ENCODE measurements around the gene CRISP1. TPM values are rescaled to one million over a fixed set of nuclear protein-coding genes. Genes with fewer than 3 reads are reported as not detected.

CRISP1 gene
- total and polyA plus RNA-seq, 4 donors = not detected

DNA sequence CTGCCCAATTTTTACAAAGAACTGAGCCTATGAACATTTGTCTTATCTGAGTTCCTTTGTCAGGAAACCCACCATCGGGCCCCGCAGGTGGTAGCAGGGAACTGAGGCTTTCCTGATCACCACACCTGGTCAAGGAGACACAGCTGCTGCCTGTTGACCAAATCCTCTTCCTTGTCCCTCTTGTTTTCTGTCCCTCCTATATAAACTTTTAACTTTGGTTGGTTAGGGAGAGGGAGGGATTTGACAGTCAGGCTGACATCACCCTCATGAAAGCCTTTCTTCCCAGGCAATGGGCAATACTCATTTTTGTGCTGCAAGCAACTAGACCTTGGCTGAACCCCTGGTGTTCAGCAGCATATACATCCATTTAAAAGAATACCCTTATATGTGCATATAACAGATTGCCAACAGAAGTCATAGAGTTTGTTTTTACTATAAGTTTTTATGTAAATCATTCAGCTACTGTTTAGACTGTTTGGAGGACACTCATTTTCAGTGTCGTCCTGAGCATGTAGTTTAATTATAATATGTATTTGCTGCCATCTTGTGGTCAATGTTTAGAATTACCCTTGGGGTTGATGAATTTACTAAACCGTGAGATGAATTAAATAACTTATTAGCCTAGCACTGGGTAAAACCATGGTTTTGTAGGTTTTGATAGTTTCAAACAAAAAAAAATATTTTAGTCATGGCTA lies 17.0 kb downstream of the CRISP1 start:
- Histone ChIP-seq H3K27ac (ENCODE audit: low read depth, low read length) (no peak overlapping the region), H3K27me3 (ENCODE audit: control insufficient read depth, insufficient read depth, low read length) (no peaks in the 10 kb centered on the region), H3K36me3 (ENCODE audit: control insufficient read depth, insufficient read depth, low read length) (no peaks in the 10 kb centered on the region), H3K9me3 (ENCODE audit: control insufficient read depth, insufficient read depth, low read length) (no peaks in the 10 kb centered on the region), H3K4me1 (ENCODE audit: control insufficient read depth, insufficient read depth, low read length) (no peaks in the 10 kb centered on the region), H3K4me3 (ENCODE audit: low read depth, low read length) (no peak overlapping the region)
- peak; percentile 22 to 92 (median 40) for DNase-seq (ENCODE audit: low read depth in 4 of 6, low spot score in 6 of 6)
- 84% methylated on average over 2 of the region's 4 CpGs for WGBS (ENCODE audit: insufficient coverage)

- 33% methylated on average over 1 of the region's 2 CpGs for WGBS (ENCODE audit: insufficient coverage)
- Histone ChIP-seq H3K4me3 (ENCODE audit: low read depth, low read length) (no peak overlapping the region), H3K4me1 (ENCODE audit: control insufficient read depth, insufficient read depth, low read length) (no peaks in the 10 kb centered on the region), H3K9me3 (ENCODE audit: control insufficient read depth, insufficient read depth, low read length) (no peaks in the 10 kb centered on the region), H3K36me3 (ENCODE audit: control insufficient read depth, insufficient read depth, low read length) (no peaks in the 10 kb centered on the region), H3K27me3 (ENCODE audit: control insufficient read depth, insufficient read depth, low read length) (no peaks in the 10 kb centered on the region), H3K27ac (ENCODE audit: low read depth, low read length) (no peak overlapping the region)
- peak in 1 of 6 donors; percentile 20 for DNase-seq (ENCODE audit: low read depth in 4 of 6, low spot score in 6 of 6)
Observed at GRCh38 chr6:49847673-49848072, 18.7 kb downstream of the CRISP1 start.

DNA sequence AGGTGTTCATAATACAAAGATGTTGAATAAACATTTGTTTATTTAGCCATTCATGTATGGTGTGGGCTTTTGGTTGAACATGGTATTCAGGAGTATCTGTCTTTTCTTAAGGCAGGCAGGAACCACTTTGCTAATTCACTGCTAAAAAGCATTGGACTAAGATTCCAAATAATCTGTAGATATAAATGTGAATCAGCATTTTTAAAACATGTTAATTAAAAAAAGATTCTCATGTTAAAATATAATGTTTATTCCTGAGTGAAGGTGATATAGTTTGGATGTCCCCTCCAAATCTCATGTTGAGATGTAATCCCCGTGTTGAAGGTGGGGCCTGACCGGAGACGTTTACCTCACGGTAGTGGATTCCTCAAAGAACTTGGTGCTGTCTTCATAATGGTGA lies 19.3 kb downstream of the CRISP1 start:
- H3K9me3 ChIP-seq (ENCODE audit: control insufficient read depth, insufficient read depth, low read length) = no peaks in the 10 kb centered on the region
- no CpG with 5 or more reads among the region's 4 CpGs for WGBS (ENCODE audit: insufficient coverage)

GRCh38 chr6:49841424-49841823 lies 24.9 kb downstream of the CRISP1 start:
- H3K27me3 ChIP-seq (ENCODE audit: control insufficient read depth, insufficient read depth, low read length) = no peaks in the 10 kb centered on the region
- DNase-seq (ENCODE audit: low read depth in 4 of 6, low spot score in 6 of 6) = no peak
- H3K27ac ChIP-seq (ENCODE audit: low read depth, low read length) = no peak overlapping the region
- H3K36me3 ChIP-seq (ENCODE audit: control insufficient read depth, insufficient read depth, low read length) = no peaks in the 10 kb centered on the region
- H3K9me3 ChIP-seq (ENCODE audit: control insufficient read depth, insufficient read depth, low read length) = no peaks in the 10 kb centered on the region
- 100% methylated on average over 2 of the region's 4 CpGs for WGBS (ENCODE audit: insufficient coverage)
- H3K4me3 ChIP-seq (ENCODE audit: low read depth, low read length) = no peak overlapping the region
- no peaks in the 10 kb centered on the region for H3K4me1 ChIP-seq (ENCODE audit: control insufficient read depth, insufficient read depth, low read length)

More for the DNA sequence above, 19.3 kb downstream of the CRISP1 start:
- Histone ChIP-seq H3K27ac (ENCODE audit: low read depth, low read length) (no peak overlapping the region), H3K4me1 (ENCODE audit: control insufficient read depth, insufficient read depth, low read length) (no peaks in the 10 kb centered on the region), H3K4me3 (ENCODE audit: low read depth, low read length) (no peak overlapping the region), H3K27me3 (ENCODE audit: control insufficient read depth, insufficient read depth, low read length) (no peaks in the 10 kb centered on the region), H3K36me3 (ENCODE audit: control insufficient read depth, insufficient read depth, low read length) (no peaks in the 10 kb centered on the region)
- DNase-seq (ENCODE audit: low read depth in 4 of 6, low spot score in 6 of 6) = no peak

- no peak for DNase-seq (ENCODE audit: low read depth in 4 of 6, low spot score in 6 of 6)
- Histone ChIP-seq H3K27me3 (ENCODE audit: control insufficient read depth, insufficient read depth, low read length) (no peaks in the 10 kb centered on the region), H3K27ac (ENCODE audit: low read depth, low read length) (no peak overlapping the region), H3K4me3 (ENCODE audit: low read depth, low read length) (no peak overlapping the region), H3K9me3 (ENCODE audit: control insufficient read depth, insufficient read depth, low read length) (no peaks in the 10 kb centered on the region), H3K4me1 (ENCODE audit: control insufficient read depth, insufficient read depth, low read length) (no peaks in the 10 kb centered on the region), H3K36me3 (ENCODE audit: control insufficient read depth, insufficient read depth, low read length) (no peaks in the 10 kb centered on the region)
- 83% methylated on average over 1 of the region's 2 CpGs for WGBS (ENCODE audit: insufficient coverage)
Observed at GRCh38 chr6:49839957-49840356, 26.4 kb downstream of the CRISP1 start.

DNA sequence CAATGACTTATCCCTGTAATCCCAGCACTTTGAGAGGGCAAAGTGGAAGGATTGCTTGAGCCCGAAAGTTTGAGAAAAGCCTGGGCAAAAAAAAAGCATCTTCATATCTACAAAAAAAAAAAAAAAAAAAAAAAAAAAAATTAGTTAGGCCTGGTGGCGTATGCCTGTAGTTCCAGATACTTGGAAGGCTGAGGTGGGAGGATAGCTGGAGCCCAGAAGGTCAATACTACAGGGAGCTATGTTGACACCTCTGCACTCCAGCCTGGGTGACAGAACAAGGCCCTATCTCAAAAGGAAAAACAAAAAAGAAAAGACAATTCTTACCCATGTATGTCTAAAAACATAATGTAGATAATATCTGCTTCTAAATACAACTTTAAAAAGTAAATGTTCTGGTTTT lies 27.2 kb downstream of the CRISP1 start:
- no peaks in the 10 kb centered on the region for H3K27me3 ChIP-seq (ENCODE audit: control insufficient read depth, insufficient read depth, low read length)
- no peak for DNase-seq (ENCODE audit: low read depth in 4 of 6, low spot score in 6 of 6)
- no peaks in the 10 kb centered on the region for H3K4me1 ChIP-seq (ENCODE audit: control insufficient read depth, insufficient read depth, low read length)
- no peaks in the 10 kb centered on the region for H3K36me3 ChIP-seq (ENCODE audit: control insufficient read depth, insufficient read depth, low read length)
- WGBS (ENCODE audit: insufficient coverage) = no CpG with 5 or more reads among the region's 2 CpGs
- H3K27ac ChIP-seq (ENCODE audit: low read depth, low read length) = no peak overlapping the region
- no peaks in the 10 kb centered on the region for H3K9me3 ChIP-seq (ENCODE audit: control insufficient read depth, insufficient read depth, low read length)
- no peak overlapping the region for H3K4me3 ChIP-seq (ENCODE audit: low read depth, low read length)

DNA sequence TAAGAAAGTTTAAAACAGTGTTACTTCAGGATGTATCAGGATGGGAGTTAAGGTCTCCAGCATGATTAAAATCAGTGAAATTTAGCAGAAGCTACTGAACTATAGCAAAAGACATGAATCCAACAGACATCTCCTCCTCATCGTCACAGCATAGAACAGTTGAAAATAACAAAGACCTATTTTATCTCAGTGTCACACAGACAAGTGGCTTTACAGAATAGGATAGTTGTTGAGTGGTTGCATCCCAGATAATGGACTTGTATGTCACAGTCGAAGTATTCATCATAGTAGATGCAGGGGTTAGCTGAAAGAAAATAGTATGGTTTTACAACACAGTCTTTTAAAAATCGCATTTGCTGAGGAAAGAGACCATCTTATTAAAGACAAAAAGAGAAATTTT lies 31.2 kb downstream of the CRISP1 start:
- H3K27me3 ChIP-seq (ENCODE audit: control insufficient read depth, insufficient read depth, low read length) = no peaks in the 10 kb centered on the region
- no CpG with 5 or more reads among the region's 3 CpGs for WGBS (ENCODE audit: insufficient coverage)
- no peaks in the 10 kb centered on the region for H3K9me3 ChIP-seq (ENCODE audit: control insufficient read depth, insufficient read depth, low read length)
- no peak overlapping the region for H3K27ac ChIP-seq (ENCODE audit: low read depth, low read length)
- no peaks in the 10 kb centered on the region for H3K36me3 ChIP-seq (ENCODE audit: control insufficient read depth, insufficient read depth, low read length)
- H3K4me3 ChIP-seq (ENCODE audit: low read depth, low read length) = no peak overlapping the region
- DNase-seq (ENCODE audit: low read depth in 4 of 6, low spot score in 6 of 6) = no peak
- no peaks in the 10 kb centered on the region for H3K4me1 ChIP-seq (ENCODE audit: control insufficient read depth, insufficient read depth, low read length)

GRCh38 chr6:49833386-49833785 lies 32.9 kb downstream of the CRISP1 start:
- H3K27ac ChIP-seq (ENCODE audit: low read depth, low read length) = no peak overlapping the region

GRCh38 chr6:49826743-49827406 lies 39.5 kb downstream of the CRISP1 start:
- H3K36me3 ChIP-seq (ENCODE audit: control insufficient read depth, insufficient read depth, low read length) = no peaks in the 10 kb centered on the region
- DNase-seq (ENCODE audit: low read depth in 4 of 6, low spot score in 6 of 6) = no peak
- H3K27ac ChIP-seq (ENCODE audit: low read depth, low read length) = no peak overlapping the region
- H3K4me3 ChIP-seq (ENCODE audit: low read depth, low read length) = no peak overlapping the region
- no peaks in the 10 kb centered on the region for H3K27me3 ChIP-seq (ENCODE audit: control insufficient read depth, insufficient read depth, low read length)
- no peaks in the 10 kb centered on the region for H3K4me1 ChIP-seq (ENCODE audit: control insufficient read depth, insufficient read depth, low read length)
- no peaks in the 10 kb centered on the region for H3K9me3 ChIP-seq (ENCODE audit: control insufficient read depth, insufficient read depth, low read length)
- WGBS (ENCODE audit: insufficient coverage) = no CpG with 5 or more reads among the region's 5 CpGs

More at GRCh38 chr6:49833386-49833785, 32.9 kb downstream of the CRISP1 start:
- WGBS (ENCODE audit: insufficient coverage) = no CpG with 5 or more reads among the region's 1 CpG
- Histone ChIP-seq H3K27me3 (ENCODE audit: control insufficient read depth, insufficient read depth, low read length) (no peaks in the 10 kb centered on the region), H3K36me3 (ENCODE audit: control insufficient read depth, insufficient read depth, low read length) (no peaks in the 10 kb centered on the region), H3K4me3 (ENCODE audit: low read depth, low read length) (no peak overlapping the region), H3K9me3 (ENCODE audit: control insufficient read depth, insufficient read depth, low read length) (no peaks in the 10 kb centered on the region), H3K4me1 (ENCODE audit: control insufficient read depth, insufficient read depth, low read length) (no peaks in the 10 kb centered on the region)
- DNase-seq (ENCODE audit: low read depth in 4 of 6, low spot score in 6 of 6) = peak in 1 of 6 donors; percentile 11

GRCh38 chr6:49815166-49815565 lies 51.2 kb downstream of the CRISP1 start:
- Histone ChIP-seq H3K27me3 (ENCODE audit: control insufficient read depth, insufficient read depth, low read length) (no peaks in the 10 kb centered on the region), H3K36me3 (ENCODE audit: control insufficient read depth, insufficient read depth, low read length) (no peaks in the 10 kb centered on the region)
- WGBS (ENCODE audit: insufficient coverage) = no CpG with 5 or more reads among the region's 2 CpGs

More at GRCh38 chr6:49815166-49815565, 51.2 kb downstream of the CRISP1 start:
- H3K4me3 ChIP-seq (ENCODE audit: low read depth, low read length) = no peak overlapping the region
- no peaks in the 10 kb centered on the region for H3K4me1 ChIP-seq (ENCODE audit: control insufficient read depth, insufficient read depth, low read length)
- DNase-seq (ENCODE audit: low read depth in 4 of 6, low spot score in 6 of 6) = no peak
- no peak overlapping the region for H3K27ac ChIP-seq (ENCODE audit: low read depth, low read length)
- H3K9me3 ChIP-seq (ENCODE audit: control insufficient read depth, insufficient read depth, low read length) = no peaks in the 10 kb centered on the region
